Fibroblast of upper back skin (primary cell): ENCODE measurements around the gene TRAPPC10.

Source experiments
- DNase-seq: peaks from one replicate; pipeline ENCODE4 v3.0.0-alpha.2; 2013

The TRAPPC10 gene

DNA sequence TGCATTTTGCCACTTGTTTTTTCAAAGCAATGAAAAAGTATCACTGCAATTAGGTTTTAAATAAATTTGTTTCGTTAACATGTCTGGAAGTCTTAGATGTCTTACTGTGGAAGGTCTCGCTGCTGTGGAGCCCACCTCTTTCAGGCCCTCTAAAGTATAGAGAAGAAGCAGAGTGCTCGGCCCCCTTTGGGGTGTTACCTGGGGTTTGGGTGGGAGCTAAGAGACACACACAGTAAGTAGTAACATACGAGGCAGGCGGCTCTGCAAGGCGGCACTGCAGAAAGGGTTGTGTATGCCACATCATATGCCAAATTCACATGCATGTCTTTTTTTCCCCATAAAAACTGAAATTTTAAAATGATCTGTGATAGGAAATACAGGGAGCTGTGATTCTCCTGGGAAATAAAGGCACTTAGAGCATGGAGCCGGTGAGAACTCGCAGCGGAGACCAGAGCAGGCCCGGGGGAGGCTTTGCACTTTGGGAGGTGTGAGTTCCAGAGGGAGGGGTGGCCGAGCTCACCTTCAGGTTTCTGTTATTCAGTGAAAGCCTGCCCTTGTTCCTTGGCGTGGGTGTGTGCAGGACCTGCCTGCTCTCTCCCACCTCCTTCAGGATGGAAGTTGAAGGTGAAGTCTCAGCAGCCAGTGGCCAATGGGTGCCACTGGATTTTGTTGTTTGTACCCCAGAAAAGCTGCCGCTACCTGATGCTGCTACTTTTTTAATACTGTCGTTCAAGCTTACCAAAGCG, 59.4 kb downstream of the TRAPPC10 start:
- no peak for DNase-seq

- no peak for DNase-seq
Measured at GRCh38 chr21:44072111-44072510, 60.0 kb downstream of the TRAPPC10 start.

DNA sequence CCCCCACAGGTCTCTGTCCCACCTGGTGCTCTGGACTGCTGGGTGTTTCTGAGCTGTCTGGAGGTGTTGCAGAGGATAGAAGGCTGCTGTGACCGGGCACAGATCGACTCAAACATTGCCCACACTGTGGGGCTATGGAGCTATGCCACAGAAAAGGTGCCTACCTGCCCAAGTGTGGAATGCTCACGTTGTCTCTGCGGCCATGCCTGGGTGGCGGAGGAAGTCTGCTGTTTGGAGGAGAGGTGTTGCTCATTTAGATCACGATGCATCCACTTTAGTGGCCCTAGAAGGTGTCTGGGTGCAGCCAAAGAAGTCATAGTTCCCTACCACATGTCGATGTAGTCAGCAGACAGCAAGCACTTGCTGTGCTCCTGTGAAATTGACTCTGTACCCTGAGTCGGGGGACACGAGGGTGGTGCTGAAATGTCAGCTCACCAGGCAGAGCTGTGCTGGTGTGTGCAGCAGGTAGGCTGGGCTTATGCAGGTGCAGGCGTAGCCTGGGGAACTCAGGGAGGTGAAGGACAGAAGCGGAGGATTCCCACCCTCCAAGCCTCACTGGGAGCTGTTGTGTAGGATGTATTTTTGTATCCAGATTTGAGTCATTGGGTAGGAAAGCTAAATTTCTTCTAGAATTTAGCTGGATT, 62.3 kb downstream of the TRAPPC10 start:
- DNase-seq, result no peak

DNA sequence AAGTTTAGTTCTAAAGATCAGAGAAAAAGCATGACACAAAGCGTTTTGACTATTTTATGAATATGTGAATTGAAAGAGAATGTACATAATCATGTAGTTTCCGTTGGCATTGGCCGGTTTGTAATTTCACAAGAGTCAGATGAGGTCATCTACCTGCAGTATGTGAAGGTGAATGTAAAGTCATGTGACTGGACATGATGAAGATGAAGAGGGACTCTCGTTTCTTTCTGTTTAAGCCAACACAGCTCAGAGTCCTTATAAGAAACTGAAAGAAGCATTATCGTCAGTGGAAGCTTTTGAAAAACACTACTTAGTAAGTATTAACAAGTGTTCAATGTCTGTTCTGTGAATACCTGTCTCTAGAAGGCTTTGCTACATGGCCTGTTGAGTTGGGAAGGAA, 64.2 kb downstream of the TRAPPC10 start:
- no peak for DNase-seq

- no peak for DNase-seq
Measured at GRCh38 chr21:44078411-44078981, 66.4 kb downstream of the TRAPPC10 start.

DNA sequence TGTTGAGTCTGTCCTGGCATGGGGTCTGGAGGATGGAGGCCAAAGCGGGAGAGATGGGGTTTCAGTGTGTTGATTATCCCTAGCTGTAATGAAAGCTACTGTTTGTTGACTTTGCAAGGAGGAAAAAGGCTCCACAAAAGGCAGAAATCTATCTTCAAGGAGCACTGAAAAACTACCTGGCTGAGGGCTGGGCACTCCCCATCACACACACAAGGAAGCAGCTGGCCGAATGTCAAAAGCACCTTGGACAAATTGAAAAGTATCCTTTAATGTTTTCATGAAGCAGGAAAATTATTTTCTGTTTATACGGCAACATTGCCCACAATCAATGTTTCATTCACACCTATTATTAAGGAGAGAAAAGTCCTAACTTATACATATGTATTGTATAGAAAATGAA, 67.3 kb downstream of the TRAPPC10 start:
- no peak for DNase-seq

DNA sequence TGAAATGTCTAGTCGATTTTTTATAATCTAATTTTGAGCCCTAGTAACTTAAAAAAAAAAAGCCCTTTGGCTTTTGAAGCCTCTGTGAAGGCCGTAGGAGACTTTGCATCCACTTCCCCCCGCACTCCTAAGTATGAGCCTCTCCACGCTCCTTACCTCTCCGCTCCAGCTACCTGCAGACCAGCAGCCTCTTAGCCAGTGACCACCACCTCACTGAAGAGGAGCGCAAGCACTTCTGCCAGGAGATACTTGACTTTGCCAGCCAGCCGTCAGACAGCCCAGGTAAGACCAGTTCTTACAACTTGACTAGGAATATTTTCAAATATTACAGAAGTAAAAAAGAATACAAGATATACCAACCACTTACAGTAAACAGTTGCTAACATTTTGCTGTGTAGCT, 67.7 kb downstream of the TRAPPC10 start:
- DNase-seq, result no peak

DNA sequence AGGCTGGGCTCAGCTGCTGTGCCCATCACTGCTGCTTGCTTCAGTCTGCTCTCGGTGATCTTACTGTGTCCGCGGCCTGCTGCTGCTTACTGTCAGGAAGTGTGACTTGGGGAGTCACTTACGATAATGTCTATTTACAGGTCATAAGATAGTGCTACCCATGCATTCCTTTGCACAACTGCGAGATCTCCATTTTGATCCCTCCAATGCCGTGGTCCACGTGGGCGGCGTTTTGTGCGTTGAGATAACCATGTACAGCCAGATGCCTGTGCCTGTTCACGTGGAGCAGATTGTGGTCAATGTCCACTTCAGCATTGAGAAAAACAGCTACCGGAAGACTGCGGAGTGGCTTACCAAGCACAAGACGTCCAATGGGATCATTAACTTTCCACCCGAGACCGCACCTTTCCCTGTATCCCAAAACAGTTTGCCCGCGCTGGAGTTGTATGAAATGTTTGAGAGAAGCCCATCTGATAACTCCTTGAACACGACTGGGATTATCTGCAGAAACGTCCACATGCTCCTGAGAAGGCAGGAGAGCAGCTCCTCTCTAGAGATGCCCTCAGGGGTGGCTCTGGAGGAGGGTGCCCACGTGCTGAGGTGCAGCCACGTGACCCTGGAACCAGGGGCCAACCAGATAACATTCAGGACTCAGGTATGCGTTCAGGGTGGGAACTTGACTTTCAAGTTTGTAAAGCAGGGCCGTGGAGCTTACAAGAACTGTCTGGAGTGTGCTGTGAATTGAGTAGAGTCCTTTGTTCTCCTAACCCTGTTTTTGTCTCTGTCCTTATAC, 70.7 kb downstream of the TRAPPC10 start:
- DNase-seq, result no peak

DNA sequence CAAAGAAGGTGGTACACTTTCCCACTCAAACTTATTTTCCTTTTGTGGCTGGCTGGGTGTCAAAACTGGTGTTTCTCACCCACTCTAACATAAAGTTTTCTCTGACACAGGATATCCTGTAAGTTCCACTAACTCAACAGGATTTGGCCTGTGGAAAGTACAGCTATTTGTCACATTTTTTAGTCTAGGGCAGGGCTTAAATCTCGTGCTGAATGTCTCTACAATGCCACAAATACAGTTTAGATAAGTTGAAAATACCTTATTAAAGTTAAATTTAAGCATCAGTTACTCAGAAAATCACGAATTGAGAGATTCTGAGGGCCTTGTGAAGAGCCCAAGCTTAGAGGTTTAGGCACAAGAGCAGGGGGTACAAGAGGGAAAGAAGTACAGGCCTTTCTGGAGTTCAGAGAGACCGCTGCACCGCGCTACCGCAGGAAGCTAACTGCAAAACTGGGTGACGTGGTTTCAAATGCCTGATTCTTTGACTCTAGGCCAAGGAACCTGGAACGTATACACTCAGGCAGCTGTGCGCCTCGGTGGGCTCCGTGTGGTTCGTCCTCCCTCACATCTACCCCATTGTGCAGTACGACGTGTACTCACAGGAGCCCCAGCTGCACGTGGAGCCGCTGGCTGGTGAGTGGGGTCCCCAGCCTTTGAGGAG, 71.7 kb downstream of the TRAPPC10 start:
- no peak for DNase-seq

DNA sequence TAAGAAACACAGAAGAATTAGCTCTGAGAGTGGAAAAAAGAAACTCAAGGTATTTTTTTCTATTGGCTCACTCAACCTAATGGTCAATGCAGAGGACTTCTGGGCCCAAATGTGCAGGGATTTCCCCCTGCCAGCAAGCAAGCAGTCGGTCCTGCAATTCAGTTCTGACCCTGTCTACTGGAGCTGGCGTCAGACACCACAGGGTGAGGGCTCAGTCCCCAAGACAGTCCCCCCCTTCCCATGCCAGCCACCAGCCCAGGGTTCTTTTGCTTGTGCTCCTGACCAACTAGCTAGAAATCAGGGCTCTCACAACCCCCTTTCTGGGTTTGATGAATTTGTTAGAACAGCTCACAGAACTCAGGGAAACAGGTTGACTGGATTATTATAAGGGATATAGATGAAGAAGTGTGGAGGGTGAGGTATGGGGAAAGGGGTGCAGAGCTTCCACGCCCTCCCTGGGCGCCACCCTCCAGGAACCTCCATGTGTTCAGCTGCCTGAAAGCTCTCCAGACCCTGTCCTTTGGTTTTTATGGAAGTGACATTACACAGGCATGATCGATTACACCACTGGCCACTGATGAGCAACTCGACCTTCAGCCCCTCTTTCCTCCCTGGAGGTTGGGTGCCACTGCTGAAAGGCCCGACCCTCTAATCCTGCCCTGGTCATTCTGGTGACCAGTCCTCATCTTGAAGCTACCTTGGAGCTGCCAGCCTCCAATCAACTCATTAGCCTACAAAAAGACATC, 72.6 kb downstream of the TRAPPC10 start:
- no peak for DNase-seq

- DNase-seq, result no peak
Measured at GRCh38 chr21:44085491-44086321, 73.6 kb downstream of the TRAPPC10 start.

GRCh38 chr21:44086636-44087425, 74.7 kb downstream of the TRAPPC10 start:
- DNase-seq, result no peak

DNA sequence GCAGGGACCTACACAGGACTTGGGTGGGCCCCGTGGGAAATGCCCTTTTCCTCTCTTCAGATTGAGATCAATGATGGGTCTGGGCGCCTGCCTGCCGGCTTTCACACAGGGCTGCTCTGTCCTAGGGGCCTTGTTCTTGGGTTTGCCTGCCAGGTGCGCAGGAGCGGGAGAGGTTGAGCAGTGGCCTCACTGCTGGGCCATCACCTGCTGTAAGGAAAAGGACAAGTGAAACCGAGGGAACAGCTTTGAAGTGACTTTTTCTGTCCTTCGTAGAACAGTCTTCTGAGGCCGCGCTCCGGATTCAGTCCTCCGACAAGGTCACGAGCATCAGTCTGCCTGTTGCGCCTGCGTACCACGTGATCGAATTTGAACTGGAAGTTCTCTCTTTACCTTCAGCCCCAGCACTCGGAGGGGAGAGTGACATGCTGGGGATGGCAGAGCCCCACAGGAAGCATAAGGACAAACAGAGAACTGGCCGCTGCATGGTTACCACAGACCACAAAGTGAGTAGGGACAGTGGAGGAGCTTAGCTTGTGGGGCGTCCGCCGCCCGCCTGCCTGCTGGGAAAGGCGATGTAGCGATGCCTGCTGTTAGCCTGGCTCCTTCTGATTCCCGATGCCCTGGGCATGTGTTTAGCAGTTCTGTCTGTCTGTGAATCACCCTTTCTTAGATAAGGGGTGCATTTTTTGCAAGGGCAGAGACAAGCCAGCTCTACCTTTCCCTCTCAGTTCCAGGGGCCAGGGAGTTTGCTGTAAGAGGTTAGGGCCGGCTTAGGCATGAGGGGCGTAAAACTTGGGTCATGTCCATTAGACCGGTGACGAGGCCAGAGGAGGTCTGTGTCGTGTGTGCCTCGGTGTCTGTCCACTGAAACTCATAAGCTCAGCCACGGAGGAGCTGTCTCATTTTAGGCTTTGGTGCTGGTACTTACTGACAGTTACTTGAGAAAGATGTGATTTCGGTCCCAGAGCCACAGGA, 75.6 kb downstream of the TRAPPC10 start:
- no peak for DNase-seq

GRCh38 chr21:44088401-44088780, 76.3 kb downstream of the TRAPPC10 start:
- DNase-seq, result no peak

GRCh38 chr21:44089001-44089911, 77.1 kb downstream of the TRAPPC10 start:
- no peak for DNase-seq

DNA sequence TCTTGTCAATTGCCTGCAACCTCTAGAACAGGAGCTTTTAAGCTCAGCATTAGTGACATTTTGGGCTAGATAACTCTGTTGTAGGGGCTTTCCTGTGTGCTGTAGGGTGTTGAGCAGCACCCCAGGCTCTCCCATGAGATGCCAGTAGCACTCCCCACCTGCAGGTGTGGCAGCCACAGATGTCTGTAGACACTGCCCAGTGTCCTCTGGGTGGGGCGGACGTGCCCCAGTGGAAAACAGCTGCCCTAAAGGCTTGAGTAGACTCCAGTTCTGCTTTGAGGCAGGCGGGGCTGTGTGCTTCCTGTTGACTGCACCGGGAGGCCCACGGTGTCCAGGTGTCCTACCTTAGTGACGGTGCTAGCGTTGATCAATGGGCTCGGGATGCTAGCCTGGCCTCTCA, 78.2 kb downstream of the TRAPPC10 start:
- DNase-seq, result no peak

DNA sequence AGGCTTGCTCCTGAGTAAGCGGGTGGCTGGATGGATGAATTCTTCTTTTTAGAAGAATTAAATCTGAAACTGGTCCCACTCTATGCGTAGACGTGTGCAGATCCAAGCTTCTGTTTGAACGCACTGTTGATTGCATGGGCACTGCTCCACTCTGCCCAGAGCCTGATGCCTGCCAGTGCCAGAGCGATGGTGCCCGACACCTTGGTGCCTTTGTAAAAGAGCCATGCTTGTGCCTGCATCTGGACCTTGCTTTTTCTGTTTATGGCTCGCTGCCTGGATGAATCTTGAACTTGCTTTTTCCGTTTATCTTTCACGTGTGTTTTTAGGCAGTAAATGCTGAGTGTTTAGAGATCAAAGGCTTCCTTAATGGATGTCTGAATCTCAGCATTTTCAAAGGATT, 80.1 kb downstream of the TRAPPC10 start:
- DNase-seq, result no peak

GRCh38 chr21:44093761-44094160, 81.7 kb downstream of the TRAPPC10 start:
- no peak for DNase-seq
